ENCODE results near the gene UQCR11.

DNA sequence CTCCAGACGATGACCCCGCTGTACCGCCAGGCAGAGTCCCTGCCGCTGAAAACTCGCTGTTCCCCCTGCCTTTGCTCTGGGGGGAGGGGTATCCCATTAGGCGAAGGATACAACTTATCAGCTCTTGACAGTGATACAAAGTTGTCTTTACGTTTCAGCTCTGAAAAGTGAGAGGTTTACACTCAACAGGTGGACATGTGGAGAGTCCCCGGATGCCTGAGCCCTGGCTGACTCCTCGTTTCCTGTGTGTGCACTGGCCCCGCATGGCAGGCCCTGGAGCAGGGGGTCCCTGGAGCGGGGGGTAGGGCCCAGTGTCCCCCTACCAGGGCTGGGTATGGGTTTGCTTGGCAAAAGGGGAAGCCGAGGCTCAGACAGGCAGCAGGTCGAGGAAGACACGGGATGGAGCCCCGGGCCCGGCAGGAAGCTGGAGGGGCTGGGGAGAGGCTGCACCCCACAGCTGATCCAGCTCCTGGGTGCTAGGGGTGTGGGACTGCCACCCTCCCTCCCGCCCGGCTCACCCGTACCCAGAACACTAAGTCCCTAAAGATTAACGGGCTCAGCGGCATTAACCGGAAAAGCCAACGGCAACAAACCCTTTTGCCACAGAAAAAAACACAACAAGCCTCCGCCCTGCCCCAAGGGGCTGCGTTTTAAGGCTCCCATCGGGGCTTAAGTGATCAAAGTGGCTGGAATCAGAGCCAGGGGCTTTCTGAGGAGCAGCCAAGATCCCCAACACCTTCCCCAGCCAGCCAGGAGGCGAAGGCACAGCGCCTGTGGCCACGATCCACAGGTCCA is 41.6 kb upstream of the UQCR11 start:
- no peak for TF ChIP-seq CTCF (IDR thresholded peaks at IDR 0.05; ENCODE audit: poor library complexity)
- no peak for TF ChIP-seq EZH2phosphoT487 (IDR thresholded peaks at IDR 0.05; ENCODE audit: low read depth, severe bottlenecking, unreplicated experiment)
- TF ChIP-seq EZH2 (IDR thresholded peaks at IDR 0.05; ENCODE audit: borderline replicate concordance) = no peak

All from hepatocyte (in vitro differentiated cells).